Thoracic aorta (tissue), 2 donors: ENCODE results near the gene GPR3. TPM values are rescaled to one million over a fixed set of nuclear protein-coding genes. Genes with fewer than 3 reads are reported as not detected.

Source experiments
- ATAC-seq: fragments of 150-250 bp; one replicate; pipeline ENCODE4 v1.8.0; 2017; ENCODE audit warnings: low read depth; ENCODE audit not compliant: insufficient number of reproducible peaks, low FRiP score
- DNase-seq: peaks from one replicate; pipeline ENCODE4 v3.0.0-alpha.2; 2020; ENCODE audit warnings: low spot score
- H3K27ac ChIP-seq, 2 donors: fragments of 200-600 bp; sonication (generic); 1 replicate in 1 of 2; 2 replicates in 1 of 2; pipeline ENCODE4 v1.5.1; 2016; ENCODE audit warnings: mild to moderate bottlenecking in 2 of 2, moderate library complexity in 2 of 2
- H3K27me3 ChIP-seq: fragments of 200-600 bp; sonication (generic); replicated peaks from 2 replicates; pipeline ENCODE4 v1.6.0; 2016; ENCODE audit warnings: mild to moderate bottlenecking; ENCODE audit not compliant: insufficient read depth
- H3K36me3 ChIP-seq: fragments of 200-600 bp; sonication (generic); one replicate; pipeline ENCODE4 v1.5.1; 2016
- H3K4me1 ChIP-seq, 2 donors: fragments of 200-600 bp; sonication (generic); 1 replicate in 1 of 2; 2 replicates in 1 of 2; pipeline versions ENCODE4 v1.5.1 to v1.6.0; 2016; ENCODE audit warnings: low read depth in 2 of 2, mild to moderate bottlenecking in 1 of 2; ENCODE audit not compliant: control insufficient read depth in 1 of 2
- H3K4me3 ChIP-seq: fragments of 200-600 bp; sonication (generic); 2 replicates; pipeline ENCODE4 v1.5.1; 2016; ENCODE audit warnings: mild to moderate bottlenecking
- H3K9me3 ChIP-seq: fragments of 200-600 bp; sonication (generic); 2 replicates; pipeline ENCODE4 v1.5.1; 2016
- total RNA-seq, 2 donors: library from RNA; depleted of rRNA; stranded (reverse); fragments of >200 nt; gene quantifications; one replicate each; pipeline versions ENCODE4 v1.1.0 to v1.2.3, GENCODE V29; 2016
- TF ChIP-seq, protein P1 (sequence below): fragments of 200-600 bp; sonication (generic); IDR thresholded peaks from one replicate; pipeline ENCODE4 v1.5.1; 2019; ENCODE audit warnings: antibody characterized with exemption

Gene GPR3
- total RNA-seq, 2 donors from 2014 or later = not detected

GRCh38 chr1:27356619-27357280, 35.7 kb upstream of the GPR3 start:
- H3K27ac ChIP-seq = no peak overlapping the region
- DNase-seq (no peak), ATAC-seq (no peak)
- no peak overlapping the region for H3K4me3 ChIP-seq
- no peaks in the 10 kb centered on the region for H3K9me3 ChIP-seq
- peaks cover 0 to 8% of the 10 kb centered on the region in 2 donors for H3K4me1 ChIP-seq
- H3K36me3 ChIP-seq = peaks cover 67% of the 10 kb centered on the region
- TF ChIP-seq, protein P1, sequence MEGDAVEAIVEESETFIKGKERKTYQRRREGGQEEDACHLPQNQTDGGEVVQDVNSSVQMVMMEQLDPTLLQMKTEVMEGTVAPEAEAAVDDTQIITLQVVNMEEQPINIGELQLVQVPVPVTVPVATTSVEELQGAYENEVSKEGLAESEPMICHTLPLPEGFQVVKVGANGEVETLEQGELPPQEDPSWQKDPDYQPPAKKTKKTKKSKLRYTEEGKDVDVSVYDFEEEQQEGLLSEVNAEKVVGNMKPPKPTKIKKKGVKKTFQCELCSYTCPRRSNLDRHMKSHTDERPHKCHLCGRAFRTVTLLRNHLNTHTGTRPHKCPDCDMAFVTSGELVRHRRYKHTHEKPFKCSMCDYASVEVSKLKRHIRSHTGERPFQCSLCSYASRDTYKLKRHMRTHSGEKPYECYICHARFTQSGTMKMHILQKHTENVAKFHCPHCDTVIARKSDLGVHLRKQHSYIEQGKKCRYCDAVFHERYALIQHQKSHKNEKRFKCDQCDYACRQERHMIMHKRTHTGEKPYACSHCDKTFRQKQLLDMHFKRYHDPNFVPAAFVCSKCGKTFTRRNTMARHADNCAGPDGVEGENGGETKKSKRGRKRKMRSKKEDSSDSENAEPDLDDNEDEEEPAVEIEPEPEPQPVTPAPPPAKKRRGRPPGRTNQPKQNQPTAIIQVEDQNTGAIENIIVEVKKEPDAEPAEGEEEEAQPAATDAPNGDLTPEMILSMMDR = no peak
- no peaks in the 10 kb centered on the region for H3K27me3 ChIP-seq

- Histone ChIP-seq H3K27ac (no peak overlapping the region), H3K36me3 (peaks cover 74% of the 10 kb centered on the region), H3K4me1 (peaks cover 0 to 8% of the 10 kb centered on the region in 2 donors), H3K4me3 (no peak overlapping the region), H3K9me3 (no peaks in the 10 kb centered on the region), H3K27me3 (no peaks in the 10 kb centered on the region)
- TF ChIP-seq, protein P1 = peak; percentile 99
- DNase-seq = no peak
- ATAC-seq = no peak
These were observed 35.0 kb upstream of the GPR3 start for GRCh38 chr1:27357281-27358037.

- H3K36me3 ChIP-seq = peaks cover 82% of the 10 kb centered on the region
- H3K4me1 ChIP-seq = peaks cover 0 to 8% of the 10 kb centered on the region in 2 donors
- DNase-seq = no peak
- TF ChIP-seq, protein P1 = no peak
- no peak overlapping the region for H3K27ac ChIP-seq
- no peaks in the 10 kb centered on the region for H3K27me3 ChIP-seq
- ATAC-seq = no peak
- no peak overlapping the region for H3K4me3 ChIP-seq
- H3K9me3 ChIP-seq = no peaks in the 10 kb centered on the region
These were observed 34.1 kb upstream of the GPR3 start for GRCh38 chr1:27358038-27358927.

GRCh38 chr1:27358928-27359313, 33.5 kb upstream of the GPR3 start:
- DNase-seq (no peak), ATAC-seq (no peak)
- H3K27me3 ChIP-seq = no peaks in the 10 kb centered on the region
- H3K4me1 ChIP-seq = peaks cover 0 to 12% of the 10 kb centered on the region in 2 donors
- no peak overlapping the region for H3K27ac ChIP-seq
- H3K36me3 ChIP-seq = peaks cover 86% of the 10 kb centered on the region
- H3K4me3 ChIP-seq = no peak overlapping the region
- no peaks in the 10 kb centered on the region for H3K9me3 ChIP-seq
- TF ChIP-seq, protein P1 = no peak

GRCh38 chr1:27359822-27360158, 32.6 kb upstream of the GPR3 start:
- H3K9me3 ChIP-seq = no peaks in the 10 kb centered on the region
- no peak for DNase-seq

More at GRCh38 chr1:27359822-27360158, 32.6 kb upstream of the GPR3 start:
- Histone ChIP-seq H3K27ac (no peak overlapping the region), H3K27me3 (no peaks in the 10 kb centered on the region), H3K4me1 (peaks cover 3 to 21% of the 10 kb centered on the region in 2 donors), H3K36me3 (peaks cover 88% of the 10 kb centered on the region), H3K4me3 (no peak overlapping the region)
- TF ChIP-seq, protein P1 = no peak
- no peak for ATAC-seq
